DOHH2 (cell line): Measurements from ENCODE around the gene LSM5.
"Not testable (repeated sequence)": the region's sequence is repeated elsewhere in the genome, so short reads cannot be mapped to it uniquely, and the experiment has no call there.

Experiments
- H3F3A ChIP-seq: fragments of 200-600 bp; sonication (generic), shearing (Covaris generic); 2 replicates; pipeline ENCODE4 v1.6.0; 2016; ENCODE audit warnings: antibody characterized with exemption, mild to moderate bottlenecking; ENCODE audit not compliant: control insufficient read depth, insufficient read depth
- H3K27ac ChIP-seq: fragments of 200-600 bp; sonication (generic); 2 replicates; pipeline ENCODE4 v1.5.1; 2014; ENCODE audit warnings: low read depth, mild to moderate bottlenecking, low read length, moderate library complexity
- H3K27me3 ChIP-seq: fragments of 200-600 bp; sonication (generic); 2 replicates; pipeline ENCODE4 v1.6.1; 2014; ENCODE audit warnings: mild to moderate bottlenecking, low read length, mixed read lengths; ENCODE audit not compliant: control insufficient read depth
- H3K36me3 ChIP-seq: fragments of 200-600 bp; sonication (generic); 2 replicates; pipeline ENCODE4 v1.6.1; 2014; ENCODE audit warnings: mild to moderate bottlenecking, low read length, moderate library complexity, mixed read lengths; ENCODE audit not compliant: control insufficient read depth
- H3K4me1 ChIP-seq: fragments of 200-600 bp; sonication (generic); 2 replicates; pipeline ENCODE4 v1.6.1; 2014; ENCODE audit warnings: mild to moderate bottlenecking, low read length, mixed read lengths; ENCODE audit not compliant: control insufficient read depth
- H3K4me2 ChIP-seq: fragments of 200-600 bp; sonication (generic); 2 replicates; pipeline ENCODE4 v1.6.0; 2014; ENCODE audit warnings: mild to moderate bottlenecking, low read length, moderate library complexity
- H3K4me3 ChIP-seq: fragments of 200-600 bp; sonication (generic); 2 replicates; pipeline ENCODE4 v1.5.1; 2014; ENCODE audit warnings: mild to moderate bottlenecking, low read length, mixed read lengths
- H3K79me2 ChIP-seq: fragments of 200-600 bp; sonication (generic); 2 replicates; pipeline ENCODE4 v1.6.1; 2014; ENCODE audit warnings: mild to moderate bottlenecking, low read length, mixed read lengths; ENCODE audit not compliant: control insufficient read depth
- H3K9me2 ChIP-seq: fragments of 200-600 bp; sonication (generic); replicated peaks from 2 replicates; pipeline ENCODE4 v1.6.1; 2014; ENCODE audit warnings: mild to moderate bottlenecking, low read length, mixed read lengths; ENCODE audit not compliant: control insufficient read depth
- H3K9me3 ChIP-seq: fragments of 200-600 bp; sonication (generic); 2 replicates; pipeline ENCODE4 v1.6.1; 2014; ENCODE audit warnings: antibody characterized with exemption, low read length, mixed read lengths; ENCODE audit not compliant: control insufficient read depth, insufficient read depth
- H4K20me1 ChIP-seq: fragments of 200-600 bp; sonication (generic); 2 replicates; pipeline ENCODE4 v1.6.0; 2014; ENCODE audit warnings: low read depth, mild to moderate bottlenecking, antibody characterized with exemption, low read length, moderate library complexity; ENCODE audit not compliant: control insufficient read depth, insufficient read depth
- CTCF ChIP-seq: fragments of 200-600 bp; sonication (generic); IDR thresholded peaks from one replicate; pipeline ENCODE4 v1.5.1; 2014; ENCODE audit warnings: antibody characterized with exemption, mild to moderate bottlenecking, low read depth, low read length; ENCODE audit not compliant: poor library complexity, severe bottlenecking
- EZH2phosphoT487 ChIP-seq: fragments of 200-600 bp; sonication (generic); IDR thresholded peaks from 2 replicates; pipeline ENCODE4 v1.6.1; 2017; ENCODE audit warnings: borderline replicate concordance, mild to moderate bottlenecking, antibody characterized with exemption, low read length, moderate library complexity, mixed read lengths

Gene LSM5

GRCh38 chr7:32474008-32474407, 16.2 kb downstream of the LSM5 start:
- H3K79me2 ChIP-seq, result no peaks in the 10 kb centered on the region
- no peaks in the 10 kb centered on the region for H3K9me3 ChIP-seq
- H3K27ac ChIP-seq, result no peak overlapping the region
- no peaks in the 10 kb centered on the region for H3K9me2 ChIP-seq
- no peak overlapping the region for H3K4me2 ChIP-seq
- H3K27me3 ChIP-seq, result no peaks in the 10 kb centered on the region
- H3K4me3 ChIP-seq, result no peak overlapping the region
- no peaks in the 10 kb centered on the region for H3F3A ChIP-seq
- no peaks in the 10 kb centered on the region for H4K20me1 ChIP-seq
- H3K4me1 ChIP-seq, result no peaks in the 10 kb centered on the region
- no peak for TF ChIP-seq EZH2phosphoT487
- no peak for TF ChIP-seq CTCF
- no peaks in the 10 kb centered on the region for H3K36me3 ChIP-seq

- H3K79me2 ChIP-seq, result no peaks in the 10 kb centered on the region
- no peak overlapping the region for H3K4me2 ChIP-seq
- no peaks in the 10 kb centered on the region for H4K20me1 ChIP-seq
- no peak overlapping the region for H3K4me3 ChIP-seq
- no peaks in the 10 kb centered on the region for H3K36me3 ChIP-seq
- H3K9me2 ChIP-seq, result no peaks in the 10 kb centered on the region
- H3K9me3 ChIP-seq, result no peaks in the 10 kb centered on the region
- no peaks in the 10 kb centered on the region for H3K27me3 ChIP-seq
- no peaks in the 10 kb centered on the region for H3K4me1 ChIP-seq
- TF ChIP-seq EZH2phosphoT487 (no peak), CTCF (no peak)
- no peaks in the 10 kb centered on the region for H3F3A ChIP-seq
- H3K27ac ChIP-seq, result no peak overlapping the region
Measured at GRCh38 chr7:32472015-32472414, 18.2 kb downstream of the LSM5 start.

- Histone ChIP-seq H3K79me2 (no peaks in the 10 kb centered on the region), H4K20me1 (no peaks in the 10 kb centered on the region), H3K9me3 (no peaks in the 10 kb centered on the region), H3K4me2 (no peak overlapping the region), H3K27ac (no peak overlapping the region), H3K4me1 (no peaks in the 10 kb centered on the region), H3K4me3 (no peak overlapping the region), H3K9me2 (no peaks in the 10 kb centered on the region), H3F3A (no peaks in the 10 kb centered on the region), H3K36me3 (no peaks in the 10 kb centered on the region), H3K27me3 (no peaks in the 10 kb centered on the region)
- no peak for TF ChIP-seq EZH2phosphoT487
- TF ChIP-seq CTCF, result no peak
Measured at GRCh38 chr7:32470871-32471270, 19.3 kb downstream of the LSM5 start.

- not testable (repeated sequence) for H4K20me1 ChIP-seq, H3F3A ChIP-seq, H3K27ac ChIP-seq, H3K4me1 ChIP-seq, H3K27me3 ChIP-seq, H3K36me3 ChIP-seq, H3K9me3 ChIP-seq, H3K4me2 ChIP-seq, H3K79me2 ChIP-seq, H3K9me2 ChIP-seq, H3K4me3 ChIP-seq
Measured at GRCh38 chr7:32470004-32470403, 20.2 kb downstream of the LSM5 start.

GRCh38 chr7:32464641-32465416, 25.4 kb downstream of the LSM5 start:
- not testable (repeated sequence) for H3K27ac ChIP-seq, H3K36me3 ChIP-seq, H3K9me3 ChIP-seq, H3K4me1 ChIP-seq, H4K20me1 ChIP-seq, H3K4me2 ChIP-seq, H3K4me3 ChIP-seq, H3K9me2 ChIP-seq, H3K79me2 ChIP-seq, H3F3A ChIP-seq, H3K27me3 ChIP-seq
